ENCODE data around the gene SERF1A.
"Not testable (repeated sequence)": the region's sequence is repeated elsewhere in the genome, so short reads cannot be mapped to it uniquely, and the experiment has no call there.

- TF ChIP-seq POLR2AphosphoS5, POLR2A (IDR thresholded peaks at IDR 0.05): not testable (repeated sequence)
- TF ChIP-seq, protein P1, sequence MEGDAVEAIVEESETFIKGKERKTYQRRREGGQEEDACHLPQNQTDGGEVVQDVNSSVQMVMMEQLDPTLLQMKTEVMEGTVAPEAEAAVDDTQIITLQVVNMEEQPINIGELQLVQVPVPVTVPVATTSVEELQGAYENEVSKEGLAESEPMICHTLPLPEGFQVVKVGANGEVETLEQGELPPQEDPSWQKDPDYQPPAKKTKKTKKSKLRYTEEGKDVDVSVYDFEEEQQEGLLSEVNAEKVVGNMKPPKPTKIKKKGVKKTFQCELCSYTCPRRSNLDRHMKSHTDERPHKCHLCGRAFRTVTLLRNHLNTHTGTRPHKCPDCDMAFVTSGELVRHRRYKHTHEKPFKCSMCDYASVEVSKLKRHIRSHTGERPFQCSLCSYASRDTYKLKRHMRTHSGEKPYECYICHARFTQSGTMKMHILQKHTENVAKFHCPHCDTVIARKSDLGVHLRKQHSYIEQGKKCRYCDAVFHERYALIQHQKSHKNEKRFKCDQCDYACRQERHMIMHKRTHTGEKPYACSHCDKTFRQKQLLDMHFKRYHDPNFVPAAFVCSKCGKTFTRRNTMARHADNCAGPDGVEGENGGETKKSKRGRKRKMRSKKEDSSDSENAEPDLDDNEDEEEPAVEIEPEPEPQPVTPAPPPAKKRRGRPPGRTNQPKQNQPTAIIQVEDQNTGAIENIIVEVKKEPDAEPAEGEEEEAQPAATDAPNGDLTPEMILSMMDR (IDR thresholded peaks at IDR 0.05) = not testable (repeated sequence)
Observed at GRCh38 chr5:70870626-70871025, 29.8 kb upstream of the SERF1A start.
